Peyer's patch (tissue), 4 donors: ENCODE results near the gene ZKSCAN2. TPM values are rescaled to one million over a fixed set of nuclear protein-coding genes. Genes with fewer than 3 reads are reported as not detected.

Experiments
- DNase-seq, 3 donors: peaks; one replicate each; pipeline ENCODE4 v3.0.0-alpha.2; 2017 to 2019
- H3K27ac ChIP-seq, 4 donors: fragments of 200-600 bp; sonication (generic); one replicate each; pipeline ENCODE4 v1.5.1; 2016 to 2019
- H3K27me3 ChIP-seq, 2 donors: fragments of 200-600 bp; sonication (generic); one replicate each; pipeline ENCODE4 v1.5.1; 2019
- H3K36me3 ChIP-seq, 3 donors: fragments of 200-600 bp; sonication (generic); one replicate each; pipeline ENCODE4 v1.5.1; 2016 to 2019
- H3K4me1 ChIP-seq, 4 donors: fragments of 200-600 bp; sonication (generic); one replicate each; pipeline ENCODE4 v1.5.1; 2016 to 2019
- H3K4me3 ChIP-seq, 4 donors: fragments of 200-600 bp; sonication (generic); 1 replicate in 3 of 4; 2 replicates in 1 of 4; pipeline ENCODE4 v1.5.1; 2016 to 2019; ENCODE audit warnings: mild to moderate bottlenecking in 1 of 4
- H3K9me3 ChIP-seq, 4 donors: fragments of 200-600 bp; sonication (generic); one replicate each; pipeline ENCODE4 v1.5.1; 2016 to 2019; ENCODE audit warnings: mild to moderate bottlenecking in 1 of 4
- POLR2A ChIP-seq, 2 donors: fragments of 450-650 bp; IDR thresholded peaks; one replicate each; pipeline ENCODE4 v1.5.1; 2017; ENCODE audit warnings: antibody characterized with exemption in 2 of 2, mild to moderate bottlenecking in 2 of 2, moderate library complexity in 2 of 2
- total RNA-seq, 4 donors: library from RNA; depleted of rRNA; stranded (reverse); fragments of >200 nt; gene quantifications; one replicate each; pipeline ENCODE4 v1.1.0, GENCODE V29; 2016
- TF ChIP-seq, protein P1 (sequence below), 6 experiments: fragments of 450-650 bp in 4 of 6; fragments of 200-600 bp in 2 of 6; sonication (generic) in 1 of 6; IDR thresholded peaks; one replicate each; pipeline ENCODE4 v1.5.1; 2017 to 2019; ENCODE audit warnings: antibody characterized with exemption in 6 of 6, mild to moderate bottlenecking in 3 of 6, moderate library complexity in 1 of 6

The ZKSCAN2 gene
- total RNA-seq, 4 donors from 2014 or later = 2.4 to 4.0 (median 3.0) TPM

GRCh38 chr16:25223964-25224363 is 33.7 kb downstream of the ZKSCAN2 start:
- no peaks in the 10 kb centered on the region for H3K9me3 ChIP-seq
- no peaks in the 10 kb centered on the region for H3K36me3 ChIP-seq
- H3K4me1 ChIP-seq = no peaks in the 10 kb centered on the region
- H3K4me3 ChIP-seq = no peak overlapping the region
- no peaks in the 10 kb centered on the region for H3K27me3 ChIP-seq
- DNase-seq = peak in 1 of 3 donors; percentile 18
- TF ChIP-seq POLR2A (IDR thresholded peaks at IDR 0.05) = no peak
- TF ChIP-seq, protein P1, sequence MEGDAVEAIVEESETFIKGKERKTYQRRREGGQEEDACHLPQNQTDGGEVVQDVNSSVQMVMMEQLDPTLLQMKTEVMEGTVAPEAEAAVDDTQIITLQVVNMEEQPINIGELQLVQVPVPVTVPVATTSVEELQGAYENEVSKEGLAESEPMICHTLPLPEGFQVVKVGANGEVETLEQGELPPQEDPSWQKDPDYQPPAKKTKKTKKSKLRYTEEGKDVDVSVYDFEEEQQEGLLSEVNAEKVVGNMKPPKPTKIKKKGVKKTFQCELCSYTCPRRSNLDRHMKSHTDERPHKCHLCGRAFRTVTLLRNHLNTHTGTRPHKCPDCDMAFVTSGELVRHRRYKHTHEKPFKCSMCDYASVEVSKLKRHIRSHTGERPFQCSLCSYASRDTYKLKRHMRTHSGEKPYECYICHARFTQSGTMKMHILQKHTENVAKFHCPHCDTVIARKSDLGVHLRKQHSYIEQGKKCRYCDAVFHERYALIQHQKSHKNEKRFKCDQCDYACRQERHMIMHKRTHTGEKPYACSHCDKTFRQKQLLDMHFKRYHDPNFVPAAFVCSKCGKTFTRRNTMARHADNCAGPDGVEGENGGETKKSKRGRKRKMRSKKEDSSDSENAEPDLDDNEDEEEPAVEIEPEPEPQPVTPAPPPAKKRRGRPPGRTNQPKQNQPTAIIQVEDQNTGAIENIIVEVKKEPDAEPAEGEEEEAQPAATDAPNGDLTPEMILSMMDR (IDR thresholded peaks at IDR 0.05) = no peak
- no peak overlapping the region for H3K27ac ChIP-seq

- no peak overlapping the region for H3K4me3 ChIP-seq
- H3K9me3 ChIP-seq = no peaks in the 10 kb centered on the region
- H3K27ac ChIP-seq = no peak overlapping the region
- DNase-seq = no peak
- no peaks in the 10 kb centered on the region for H3K36me3 ChIP-seq
- TF ChIP-seq, protein P1 (IDR thresholded peaks at IDR 0.05) = no peak
- no peak for TF ChIP-seq POLR2A (IDR thresholded peaks at IDR 0.05)
- no peaks in the 10 kb centered on the region for H3K27me3 ChIP-seq
- H3K4me1 ChIP-seq = no peaks in the 10 kb centered on the region
Observed at GRCh38 chr16:25222959-25223358, 34.7 kb downstream of the ZKSCAN2 start.

GRCh38 chr16:25219070-25219737 is 38.4 kb downstream of the ZKSCAN2 start:
- TF ChIP-seq, protein P1 (IDR thresholded peaks at IDR 0.05) = no peak
- TF ChIP-seq POLR2A (IDR thresholded peaks at IDR 0.05) = no peak
- Histone ChIP-seq H3K4me3 (no peak overlapping the region), H3K9me3 (no peaks in the 10 kb centered on the region), H3K27ac (no peak overlapping the region), H3K4me1 (no peaks in the 10 kb centered on the region), H3K27me3 (no peaks in the 10 kb centered on the region), H3K36me3 (no peaks in the 10 kb centered on the region)
- no peak for DNase-seq

GRCh38 chr16:25217921-25218320 is 39.7 kb downstream of the ZKSCAN2 start:
- Histone ChIP-seq H3K4me3 (no peak overlapping the region), H3K27me3 (no peaks in the 10 kb centered on the region), H3K36me3 (no peaks in the 10 kb centered on the region), H3K4me1 (no peaks in the 10 kb centered on the region), H3K27ac (no peak overlapping the region), H3K9me3 (no peaks in the 10 kb centered on the region)
- no peak for TF ChIP-seq POLR2A (IDR thresholded peaks at IDR 0.05)
- TF ChIP-seq, protein P1 (IDR thresholded peaks at IDR 0.05) = no peak
- DNase-seq = no peak

DNA sequence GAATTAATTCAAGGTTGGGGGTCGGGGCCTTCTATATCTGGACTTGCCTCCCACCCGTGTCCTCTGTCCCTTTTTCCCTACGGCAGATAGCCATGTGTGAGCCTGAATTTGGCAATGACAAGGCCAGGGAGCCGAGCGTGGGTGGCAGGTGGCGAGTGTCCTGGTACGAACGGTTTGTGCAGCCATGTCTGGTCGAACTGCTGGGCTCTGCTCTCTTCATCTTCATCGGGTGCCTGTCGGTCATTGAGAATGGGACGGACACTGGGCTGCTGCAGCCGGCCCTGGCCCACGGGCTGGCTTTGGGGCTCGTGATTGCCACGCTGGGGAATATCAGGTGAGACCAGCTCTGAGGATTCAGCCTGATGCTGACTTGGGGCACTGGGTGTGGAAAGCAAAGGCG is 40.5 kb downstream of the ZKSCAN2 start:
- Histone ChIP-seq H3K4me3 (no peak overlapping the region), H3K36me3 (no peaks in the 10 kb centered on the region), H3K9me3 (no peaks in the 10 kb centered on the region), H3K27ac (no peak overlapping the region), H3K4me1 (no peaks in the 10 kb centered on the region), H3K27me3 (no peaks in the 10 kb centered on the region)
- DNase-seq = no peak
- TF ChIP-seq, protein P1 (IDR thresholded peaks at IDR 0.05) = no peak
